ENCODE measurements around the gene P2RX2.

Gene P2RX2

GRCh38 chr12:132653567-132654290, 35.2 kb downstream of the P2RX2 start:
- Histone ChIP-seq H3K4me1 (ENCODE audit: control insufficient read depth in 1 of 2, insufficient read depth in 2 of 2, low read length in 2 of 2) (no peaks in the 10 kb centered on the region), H2AK5ac (ENCODE audit: low read length) (no peak overlapping the region), H4K91ac (ENCODE audit: low read depth, low read length) (no peak overlapping the region), H3K79me2 (ENCODE audit: control insufficient read depth, insufficient read depth, low read length, poor library complexity) (no peaks in the 10 kb centered on the region), H3K9me3 (ENCODE audit: insufficient read depth, low read depth, low read length) (peaks cover 3% of the 10 kb centered on the region), H3K4me2 (ENCODE audit: low read length) (no peak overlapping the region), H3K23ac (ENCODE audit: low read length) (no peak overlapping the region), H4K8ac (ENCODE audit: low read depth, low read length) (no peak overlapping the region), H2BK12ac (ENCODE audit: low read length) (no peak overlapping the region), H3K9ac (ENCODE audit: low read length) (no peak overlapping the region), H4K12ac (ENCODE audit: low read depth, low read length) (no peak overlapping the region), H2AFZ (ENCODE audit: insufficient read depth, low read length, poor library complexity) (no peak overlapping the region), H3K27ac (ENCODE audit: low read depth, low read length) (no peak overlapping the region), H3K4ac (ENCODE audit: low read depth, low read length) (no peak overlapping the region), H3K14ac (ENCODE audit: low read length) (no peak overlapping the region), H2BK5ac (ENCODE audit: low read depth, low read length, poor library complexity) (no peak overlapping the region), H2BK120ac (ENCODE audit: insufficient read depth, low read length, poor library complexity) (no peak overlapping the region), H3K36me3 (ENCODE audit: control insufficient read depth in 1 of 2, insufficient read depth in 2 of 2, low read length in 2 of 2) (peaks cover 45 to 56% of the 10 kb centered on the region in 2 experiments), H3K27me3 (ENCODE audit: insufficient read depth, low read length) (no peaks in the 10 kb centered on the region), H3K79me1 (ENCODE audit: low read length) (no peaks in the 10 kb centered on the region), H3K4me3 (ENCODE audit: low read depth, low read length) (no peak overlapping the region), H3K18ac (ENCODE audit: low read length) (no peak overlapping the region)
- DNase-seq: no peak
- no CpG with 5 or more reads among the region's 7 CpGs for WGBS (ENCODE audit: extremely low coverage, insufficient coverage, insufficient read length)

GRCh38 chr12:132657004-132657727, 38.6 kb downstream of the P2RX2 start:
- no peak overlapping the region for H3K23ac ChIP-seq (ENCODE audit: low read length)
- H4K12ac ChIP-seq (ENCODE audit: low read depth, low read length): no peak overlapping the region
- H2AK5ac ChIP-seq (ENCODE audit: low read length): no peak overlapping the region
- H3K9me3 ChIP-seq (ENCODE audit: insufficient read depth, low read depth, low read length): peaks cover 3% of the 10 kb centered on the region
- no peaks in the 10 kb centered on the region for H3K4me1 ChIP-seq (ENCODE audit: control insufficient read depth in 1 of 2, insufficient read depth in 2 of 2, low read length in 2 of 2)
- no peaks in the 10 kb centered on the region for H3K27me3 ChIP-seq (ENCODE audit: insufficient read depth, low read length)
- no peak overlapping the region for H3K18ac ChIP-seq (ENCODE audit: low read length)
- no peaks in the 10 kb centered on the region for H3K79me1 ChIP-seq (ENCODE audit: low read length)
- H2AFZ ChIP-seq (ENCODE audit: insufficient read depth, low read length, poor library complexity): no peak overlapping the region
- H3K79me2 ChIP-seq (ENCODE audit: control insufficient read depth, insufficient read depth, low read length, poor library complexity): no peaks in the 10 kb centered on the region
- no peak overlapping the region for H3K9ac ChIP-seq (ENCODE audit: low read length)
- H3K27ac ChIP-seq (ENCODE audit: low read depth, low read length): no peak overlapping the region
- H2BK120ac ChIP-seq (ENCODE audit: insufficient read depth, low read length, poor library complexity): no peak overlapping the region
- H3K4ac ChIP-seq (ENCODE audit: low read depth, low read length): no peak overlapping the region
- no peak overlapping the region for H2BK5ac ChIP-seq (ENCODE audit: low read depth, low read length, poor library complexity)
- no peak overlapping the region for H3K4me2 ChIP-seq (ENCODE audit: low read length)
- H2BK12ac ChIP-seq (ENCODE audit: low read length): no peak overlapping the region
- no peak overlapping the region for H4K91ac ChIP-seq (ENCODE audit: low read depth, low read length)
- WGBS (ENCODE audit: extremely low coverage, insufficient coverage, insufficient read length): no CpG with 5 or more reads among the region's 12 CpGs
- no peak for DNase-seq
- no peak overlapping the region for H3K14ac ChIP-seq (ENCODE audit: low read length)
- peaks cover 53 to 65% of the 10 kb centered on the region in 2 experiments for H3K36me3 ChIP-seq (ENCODE audit: control insufficient read depth in 1 of 2, insufficient read depth in 2 of 2, low read length in 2 of 2)
- H4K8ac ChIP-seq (ENCODE audit: low read depth, low read length): no peak overlapping the region
- no peak overlapping the region for H3K4me3 ChIP-seq (ENCODE audit: low read depth, low read length)

DNA sequence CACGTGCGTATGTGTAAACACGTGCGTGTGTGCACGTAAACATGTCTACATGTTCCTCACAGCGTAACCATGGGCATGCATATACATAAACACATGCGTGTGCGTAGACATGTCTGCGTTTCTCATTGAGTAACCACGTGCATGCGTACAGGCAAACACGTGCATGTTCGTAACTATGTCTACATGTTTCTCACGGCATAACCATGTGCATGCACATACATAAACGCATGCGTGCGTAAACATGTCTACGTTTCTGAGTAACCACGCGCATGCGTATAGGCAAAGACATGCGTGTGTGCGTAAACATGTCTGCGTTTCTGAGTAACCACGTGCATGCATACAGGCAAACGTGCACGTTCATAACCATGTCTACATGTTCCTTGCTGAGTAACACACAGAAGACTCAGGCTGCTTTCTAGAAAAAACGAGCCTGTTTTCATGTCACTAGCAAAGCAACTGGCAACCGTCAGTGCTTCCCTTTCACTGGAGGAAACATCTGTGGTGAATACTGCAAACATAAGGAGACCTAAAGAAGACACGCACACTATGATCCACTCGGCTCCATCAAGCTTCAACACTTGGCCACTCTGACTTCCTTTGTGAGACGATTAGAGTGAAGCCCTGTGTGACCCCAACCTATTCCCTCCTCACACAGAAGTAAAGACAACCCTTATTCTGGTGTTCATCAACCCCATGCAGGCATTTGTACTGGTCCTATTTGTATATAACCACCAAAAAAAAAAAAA, 39.7 kb downstream of the P2RX2 start:
- H3K4me1 ChIP-seq (ENCODE audit: control insufficient read depth in 1 of 2, insufficient read depth in 2 of 2, low read length in 2 of 2): no peaks in the 10 kb centered on the region
- no peak overlapping the region for H2AK5ac ChIP-seq (ENCODE audit: low read length)
- no peak overlapping the region for H3K4me3 ChIP-seq (ENCODE audit: low read depth, low read length)
- H4K12ac ChIP-seq (ENCODE audit: low read depth, low read length): no peak overlapping the region
- H2BK5ac ChIP-seq (ENCODE audit: low read depth, low read length, poor library complexity): no peak overlapping the region
- H3K27me3 ChIP-seq (ENCODE audit: insufficient read depth, low read length): no peaks in the 10 kb centered on the region
- H3K23ac ChIP-seq (ENCODE audit: low read length): no peak overlapping the region
- H3K79me1 ChIP-seq (ENCODE audit: low read length): no peaks in the 10 kb centered on the region
- H4K91ac ChIP-seq (ENCODE audit: low read depth, low read length): no peak overlapping the region
- no peak overlapping the region for H2AFZ ChIP-seq (ENCODE audit: insufficient read depth, low read length, poor library complexity)
- H3K4ac ChIP-seq (ENCODE audit: low read depth, low read length): no peak overlapping the region
- no peak overlapping the region for H4K8ac ChIP-seq (ENCODE audit: low read depth, low read length)
- no peak overlapping the region for H2BK12ac ChIP-seq (ENCODE audit: low read length)
- no peak overlapping the region for H3K4me2 ChIP-seq (ENCODE audit: low read length)
- DNase-seq: no peak
- no peak overlapping the region for H3K27ac ChIP-seq (ENCODE audit: low read depth, low read length)
- H3K36me3 ChIP-seq (ENCODE audit: control insufficient read depth in 1 of 2, insufficient read depth in 2 of 2, low read length in 2 of 2): peaks cover 56 to 68% of the 10 kb centered on the region in 2 experiments
- no CpG with 5 or more reads among the region's 32 CpGs for WGBS (ENCODE audit: extremely low coverage, insufficient coverage, insufficient read length)
- no peaks in the 10 kb centered on the region for H3K79me2 ChIP-seq (ENCODE audit: control insufficient read depth, insufficient read depth, low read length, poor library complexity)
- H3K9me3 ChIP-seq (ENCODE audit: insufficient read depth, low read depth, low read length): peaks cover 3% of the 10 kb centered on the region
- H3K18ac ChIP-seq (ENCODE audit: low read length): no peak overlapping the region
- H3K14ac ChIP-seq (ENCODE audit: low read length): no peak overlapping the region
- H2BK120ac ChIP-seq (ENCODE audit: insufficient read depth, low read length, poor library complexity): no peak overlapping the region
- no peak overlapping the region for H3K9ac ChIP-seq (ENCODE audit: low read length)

DNA sequence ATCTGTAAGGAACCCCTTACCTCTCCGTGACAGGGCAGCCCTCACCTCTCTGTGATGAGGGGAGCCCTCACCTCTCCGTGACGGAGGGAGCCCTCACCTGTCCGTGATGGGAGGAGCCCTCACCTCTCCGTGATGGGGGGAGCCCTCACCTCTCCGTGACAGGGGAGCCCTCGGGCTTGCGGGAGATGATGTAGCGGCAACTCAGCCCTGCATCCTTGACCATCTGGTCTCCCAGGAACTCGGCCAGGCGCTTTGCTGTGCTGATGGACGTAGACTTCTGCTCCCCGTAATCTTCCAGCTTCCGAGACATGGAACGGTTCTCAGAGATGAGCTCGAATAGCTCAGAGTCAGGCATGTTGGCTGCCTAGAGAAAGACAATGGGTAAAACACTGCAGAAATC, 40.6 kb downstream of the P2RX2 start:
- Histone ChIP-seq H3K9ac (ENCODE audit: low read length) (no peak overlapping the region), H2BK12ac (ENCODE audit: low read length) (no peak overlapping the region), H2BK5ac (ENCODE audit: low read depth, low read length, poor library complexity) (no peak overlapping the region), H3K18ac (ENCODE audit: low read length) (no peak overlapping the region), H3K27me3 (ENCODE audit: insufficient read depth, low read length) (no peaks in the 10 kb centered on the region), H3K36me3 (ENCODE audit: control insufficient read depth in 1 of 2, insufficient read depth in 2 of 2, low read length in 2 of 2) (peaks cover 63 to 75% of the 10 kb centered on the region in 2 experiments), H3K27ac (ENCODE audit: low read depth, low read length) (no peak overlapping the region), H2AFZ (ENCODE audit: insufficient read depth, low read length, poor library complexity) (no peak overlapping the region), H2BK120ac (ENCODE audit: insufficient read depth, low read length, poor library complexity) (no peak overlapping the region), H4K8ac (ENCODE audit: low read depth, low read length) (no peak overlapping the region), H3K4me2 (ENCODE audit: low read length) (no peak overlapping the region), H3K79me1 (ENCODE audit: low read length) (no peaks in the 10 kb centered on the region), H4K12ac (ENCODE audit: low read depth, low read length) (no peak overlapping the region), H4K91ac (ENCODE audit: low read depth, low read length) (no peak overlapping the region), H3K4me1 (ENCODE audit: control insufficient read depth in 1 of 2, insufficient read depth in 2 of 2, low read length in 2 of 2) (no peaks in the 10 kb centered on the region), H3K4me3 (ENCODE audit: low read depth, low read length) (no peak overlapping the region), H3K9me3 (ENCODE audit: insufficient read depth, low read depth, low read length) (peaks cover 3% of the 10 kb centered on the region), H3K14ac (ENCODE audit: low read length) (no peak overlapping the region), H2AK5ac (ENCODE audit: low read length) (no peak overlapping the region), H3K79me2 (ENCODE audit: control insufficient read depth, insufficient read depth, low read length, poor library complexity) (no peaks in the 10 kb centered on the region), H3K23ac (ENCODE audit: low read length) (no peak overlapping the region), H3K4ac (ENCODE audit: low read depth, low read length) (no peak overlapping the region)
- no CpG with 5 or more reads among the region's 16 CpGs for WGBS (ENCODE audit: extremely low coverage, insufficient coverage, insufficient read length)
- no peak for DNase-seq
